Hepatocyte (in vitro differentiated cells): ENCODE results near the gene TMEM238L. TPM values are rescaled to one million over a fixed set of nuclear protein-coding genes. Genes with fewer than 3 reads are reported as not detected.

Experiments used
- DNase-seq: peaks from one replicate; pipeline ENCODE4 v3.0.0-alpha.2; 2016; ENCODE audit warnings: low spot score
- H2AFZ ChIP-seq: fragments of 200-600 bp; sonication (generic); 2 replicates; pipeline ENCODE4 v1.6.0; 2016; ENCODE audit warnings: antibody characterized with exemption, mild to moderate bottlenecking
- H3K27ac ChIP-seq: fragments of 200-600 bp; sonication (generic); 2 replicates; pipeline ENCODE4 v1.5.1; 2016; ENCODE audit warnings: mild to moderate bottlenecking
- H3K27me3 ChIP-seq: fragments of 200-600 bp; sonication (generic); 2 replicates; pipeline ENCODE4 v1.6.1; 2016
- H3K36me3 ChIP-seq: fragments of 200-600 bp; sonication (generic); replicated peaks from 2 replicates; pipeline ENCODE4 v1.5.1; 2016; ENCODE audit warnings: low read depth; ENCODE audit not compliant: insufficient read depth
- H3K4me1 ChIP-seq: fragments of 200-600 bp; sonication (generic); 2 replicates; pipeline ENCODE4 v1.5.1; 2016; ENCODE audit warnings: mild to moderate bottlenecking, moderate library complexity; ENCODE audit not compliant: insufficient read depth
- H3K4me2 ChIP-seq: fragments of 200-600 bp; sonication (generic); 2 replicates; pipeline ENCODE4 v1.6.0; 2016
- H3K4me3 ChIP-seq: fragments of 200-600 bp; sonication (generic); 2 replicates; pipeline ENCODE4 v1.5.1; 2016; ENCODE audit warnings: mild to moderate bottlenecking
- H3K79me2 ChIP-seq: fragments of 200-600 bp; sonication (generic); 2 replicates; pipeline ENCODE4 v1.6.0; 2017; ENCODE audit warnings: mild to moderate bottlenecking
- H3K9me2 ChIP-seq: fragments of 200-600 bp; sonication (generic); replicated peaks from 2 replicates; pipeline ENCODE4 v1.6.0; 2017; ENCODE audit warnings: mild to moderate bottlenecking; ENCODE audit not compliant: insufficient read depth
- H3K9me3 ChIP-seq: fragments of 200-600 bp; sonication (generic); 2 replicates; pipeline ENCODE4 v1.5.1; 2016; ENCODE audit warnings: low read depth, mild to moderate bottlenecking
- H4K20me1 ChIP-seq: fragments of 200-600 bp; sonication (generic); 2 replicates; pipeline ENCODE4 v1.6.0; 2016; ENCODE audit warnings: mild to moderate bottlenecking; ENCODE audit not compliant: insufficient read depth, poor library complexity, severe bottlenecking
- CTCF ChIP-seq: fragments of 200-600 bp; sonication (generic); IDR thresholded peaks from 2 replicates; pipeline ENCODE4 v1.5.1; 2016; ENCODE audit warnings: antibody characterized with exemption, mild to moderate bottlenecking; ENCODE audit not compliant: poor library complexity
- EZH2 ChIP-seq: fragments of 200-600 bp; sonication (generic); IDR thresholded peaks from 2 replicates; pipeline ENCODE4 v1.6.1; 2016; ENCODE audit warnings: antibody characterized with exemption, mild to moderate bottlenecking, borderline replicate concordance
- EZH2phosphoT487 ChIP-seq: fragments of 200-600 bp; sonication (generic); IDR thresholded peaks from one replicate; pipeline ENCODE4 v1.6.1; 2018; ENCODE audit warnings: antibody characterized with exemption, mild to moderate bottlenecking, low read depth, moderate library complexity; ENCODE audit not compliant: unreplicated experiment, severe bottlenecking
- WGBS: methylation state at CpG from one replicate; pipeline ENCODE4 v1.1.6; 2016; ENCODE audit warnings: low lambda C conversion rate; ENCODE audit errors: missing lambda C conversion rate; 5-methylcytosine and 5-hydroxymethylcytosine counted together
- polyA plus RNA-seq: library from polyadenylated mRNA; unstranded; fragments of >200 nt; fragmentation: Nextera tagmentation; extraction: Ambion mirVana; gene quantifications from 2 replicates; pipeline ENCODE4 v1.2.1, GENCODE V29; 2016
- total RNA-seq: library from RNA; depleted of rRNA; stranded (reverse); fragments of >200 nt; gene quantifications from 2 replicates; pipeline ENCODE4 v1.2.3, GENCODE V29; 2014

The TMEM238L gene
- total and polyA plus RNA-seq, 2 experiments from 2014 or later, result 1.3 to 1.5 TPM

GRCh38 chr17:10751563-10751962, 52.3 kb downstream of the TMEM238L start:
- WGBS, result 76% methylated on average over 3 of the region's 3 CpGs
- Histone ChIP-seq H3K79me2 (no peaks in the 10 kb centered on the region), H3K9me2 (no peaks in the 10 kb centered on the region), H3K4me3 (no peak overlapping the region), H3K9me3 (no peaks in the 10 kb centered on the region), H3K4me1 (peaks cover 25% of the 10 kb centered on the region), H3K36me3 (no peaks in the 10 kb centered on the region), H3K4me2 (no peak overlapping the region), H4K20me1 (no peaks in the 10 kb centered on the region), H2AFZ (no peak overlapping the region), H3K27ac (no peak overlapping the region), H3K27me3 (no peaks in the 10 kb centered on the region)
- no peak for TF ChIP-seq EZH2phosphoT487
- no peak for TF ChIP-seq EZH2
- TF ChIP-seq CTCF, result no peak
- DNase-seq, result no peak

DNA sequence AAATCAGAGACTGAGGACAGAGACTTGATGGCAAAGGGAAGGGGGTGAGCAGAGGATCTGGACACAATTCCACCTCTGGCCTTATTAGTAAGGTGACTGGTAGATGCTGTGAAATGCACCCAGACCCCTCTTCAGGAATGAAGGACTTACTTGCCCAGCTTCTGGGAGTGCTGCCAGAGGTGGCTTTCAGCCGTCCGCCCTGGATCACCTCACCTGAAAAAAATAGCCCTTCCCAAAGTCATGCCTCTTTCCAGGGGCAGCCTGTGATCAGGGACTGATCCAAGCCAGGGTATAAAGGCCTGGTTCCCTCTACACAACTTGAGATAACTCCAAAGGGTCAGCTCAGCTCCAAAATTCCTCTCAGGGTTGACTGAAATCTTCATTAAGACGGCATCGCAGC, 53.7 kb downstream of the TMEM238L start:
- Histone ChIP-seq H3K27me3 (no peaks in the 10 kb centered on the region), H4K20me1 (no peaks in the 10 kb centered on the region), H3K27ac (no peak overlapping the region), H3K9me2 (no peaks in the 10 kb centered on the region), H3K36me3 (no peaks in the 10 kb centered on the region), H2AFZ (no peak overlapping the region), H3K79me2 (no peaks in the 10 kb centered on the region), H3K9me3 (no peaks in the 10 kb centered on the region), H3K4me3 (no peak overlapping the region), H3K4me2 (no peak overlapping the region), H3K4me1 (peaks cover 14% of the 10 kb centered on the region)
- DNase-seq, result no peak
- 89% methylated on average over 4 of the region's 4 CpGs for WGBS
- TF ChIP-seq EZH2phosphoT487 (no peak), EZH2 (no peak), CTCF (no peak)

- Histone ChIP-seq H3K9me3 (no peaks in the 10 kb centered on the region), H4K20me1 (no peaks in the 10 kb centered on the region), H3K9me2 (no peaks in the 10 kb centered on the region), H3K27me3 (no peaks in the 10 kb centered on the region), H3K4me1 (peaks cover 8% of the 10 kb centered on the region), H3K4me2 (no peak overlapping the region), H3K79me2 (no peaks in the 10 kb centered on the region), H3K4me3 (no peak overlapping the region), H3K36me3 (no peaks in the 10 kb centered on the region), H2AFZ (no peak overlapping the region), H3K27ac (peak overlapping the region; percentile 27)
- no peak for TF ChIP-seq CTCF
- TF ChIP-seq EZH2phosphoT487, result no peak
- TF ChIP-seq EZH2, result no peak
- 43% methylated on average over 9 of the region's 9 CpGs for WGBS
- DNase-seq, result no peak
Observed at GRCh38 chr17:10748531-10749181, 55.2 kb downstream of the TMEM238L start.
